Activated naive CD8-positive, alpha-beta T cell treated with anti-CD3 and anti-CD28 coated beads, Interleukin-2, amount 50 U/mL, for 24 hours (primary cell): ENCODE data around the gene DNAJB12.
"Not testable (repeated sequence)": the region's sequence is repeated elsewhere in the genome, so short reads cannot be mapped to it uniquely, and the experiment has no call there.

Source experiments
- ATAC-seq: fragments of 150-1000 bp; cut with Tn5 transposase; one replicate; pipeline ENCODE4 v1.10.0; 2021
- DNase-seq: peaks from one replicate; pipeline ENCODE4 v3.0.0; 2021
- H3K27ac Mint-ChIP-seq: one replicate; pipeline ENCODE4 v1.8.0; 2021; ENCODE audit warnings: mild to moderate bottlenecking, mixed read lengths
- H3K27me3 Mint-ChIP-seq: one replicate; pipeline ENCODE4 v1.8.0; 2021; ENCODE audit warnings: mixed read lengths
- H3K36me3 Mint-ChIP-seq: one replicate; pipeline ENCODE4 v1.8.0; 2021; ENCODE audit warnings: low read depth, mixed read lengths
- H3K4me1 Mint-ChIP-seq: one replicate; pipeline ENCODE4 v1.8.0; 2021; ENCODE audit warnings: mixed read lengths
- H3K4me3 Mint-ChIP-seq: one replicate; pipeline ENCODE4 v1.8.0; 2021; ENCODE audit warnings: mild to moderate bottlenecking, moderate library complexity, mixed read lengths
- H3K9me3 Mint-ChIP-seq: one replicate; pipeline ENCODE4 v1.8.0; 2021; ENCODE audit warnings: mixed read lengths

DNAJB12 gene

DNA sequence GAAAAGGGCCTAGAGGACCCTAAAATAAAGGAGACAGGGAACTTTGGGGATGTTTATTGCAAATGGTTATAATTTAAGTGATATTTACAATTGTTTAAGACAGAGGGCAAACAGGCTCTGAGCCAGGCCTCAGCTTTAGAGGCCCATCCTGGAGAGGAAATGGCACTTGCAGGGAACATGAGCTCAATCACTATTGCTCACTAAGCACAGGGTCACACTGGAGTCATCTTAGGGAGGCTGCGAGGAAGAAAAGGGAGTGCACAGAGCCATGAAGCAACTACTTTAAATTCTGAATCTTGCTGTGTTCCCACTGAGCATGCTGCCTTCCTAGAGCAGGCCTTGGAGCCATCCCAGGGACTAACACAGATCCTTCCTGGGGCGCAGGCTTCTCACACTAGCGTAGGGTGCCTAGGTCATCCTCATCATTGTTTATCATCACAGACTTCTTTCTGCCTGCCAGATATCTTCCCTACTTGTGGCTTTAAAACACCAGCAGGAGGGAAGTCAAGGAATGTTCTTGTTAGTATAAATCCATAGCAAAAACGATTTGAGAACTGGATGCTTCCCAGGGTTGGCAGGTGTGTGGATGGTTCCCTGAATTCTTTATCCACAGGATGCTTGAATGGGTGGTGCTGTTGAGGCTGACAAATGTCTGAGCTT, 12.7 kb upstream of the DNAJB12 start:
- Mint-ChIP-seq H3K27me3 (no peaks in the 10 kb centered on the region), H3K4me3 (no peak overlapping the region), H3K36me3 (peaks cover 2% of the 10 kb centered on the region), H3K27ac (peak overlapping the region; percentile 29), H3K9me3 (no peaks in the 10 kb centered on the region), H3K4me1 (peaks cover 23% of the 10 kb centered on the region)
- ATAC-seq (no peak), DNase-seq (no peak)

DNA sequence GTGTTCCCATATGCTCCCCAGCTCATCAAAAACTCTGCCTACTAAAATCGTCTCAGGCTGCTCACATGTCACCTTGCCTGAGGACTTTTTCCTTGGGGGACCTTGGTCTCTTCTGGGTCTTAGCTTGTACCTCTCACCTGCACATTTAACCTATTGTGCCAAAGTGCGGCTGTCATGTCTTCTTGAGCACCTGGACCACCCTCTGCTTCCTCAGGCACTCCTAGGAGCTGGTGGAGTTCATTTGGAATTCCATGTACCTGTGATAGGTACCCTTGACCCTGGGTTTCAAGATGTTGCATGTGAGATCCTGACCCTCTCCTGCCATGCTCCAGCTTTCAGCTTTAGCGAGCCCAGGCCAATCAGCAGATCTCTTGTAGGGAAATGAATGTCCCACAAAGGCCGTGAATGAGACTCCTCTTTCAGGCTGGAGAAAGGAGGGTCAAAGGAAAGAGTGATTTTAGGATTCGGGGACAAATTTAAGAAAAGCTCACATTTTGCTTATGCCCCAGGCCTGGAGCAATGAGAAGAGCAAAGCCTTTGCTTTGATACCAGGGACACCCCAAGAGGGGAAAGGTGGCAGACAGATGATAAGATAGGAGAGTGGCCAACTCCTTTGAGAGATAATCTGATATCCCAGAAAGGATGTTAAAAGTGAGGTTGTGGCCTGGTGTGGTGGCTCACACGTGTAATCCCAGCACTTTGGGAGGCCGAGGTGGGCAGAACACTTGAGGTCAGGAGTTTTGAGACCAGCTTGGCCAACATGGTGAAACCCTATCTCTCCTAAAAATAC, 10.6 kb upstream of the DNAJB12 start:
- no peaks in the 10 kb centered on the region for H3K9me3 Mint-ChIP-seq

DNA sequence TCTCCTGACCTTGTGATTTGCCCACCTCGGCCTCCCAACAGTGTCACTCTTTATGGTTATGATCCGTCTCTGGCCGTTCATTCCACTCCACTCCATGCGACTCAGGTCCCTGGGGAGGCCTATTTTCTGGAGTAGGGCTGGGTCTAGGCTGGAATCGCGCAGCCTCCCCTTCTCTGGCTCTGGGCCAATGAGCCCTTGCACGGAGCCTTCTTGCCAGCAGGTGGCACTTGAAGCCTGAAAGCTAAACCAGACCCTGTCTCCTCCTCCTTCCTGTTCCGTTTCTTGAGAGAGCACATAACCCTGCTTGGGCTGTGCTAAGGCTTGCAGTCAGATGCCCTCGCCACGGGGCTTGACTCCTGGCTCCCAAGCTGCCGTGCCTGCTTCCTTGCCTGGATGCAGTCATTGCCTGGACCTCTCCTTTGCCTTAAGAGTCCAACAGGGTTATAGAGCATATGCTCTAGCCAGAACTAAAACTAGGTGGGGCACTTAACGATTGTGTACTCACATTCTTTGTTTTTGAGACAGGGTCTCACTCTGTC, 9.6 kb upstream of the DNAJB12 start:
- Mint-ChIP-seq H3K4me3 (no peak overlapping the region), H3K9me3 (no peaks in the 10 kb centered on the region), H3K27me3 (no peaks in the 10 kb centered on the region), H3K4me1 (peaks cover 13% of the 10 kb centered on the region), H3K36me3 (peaks cover 2% of the 10 kb centered on the region), H3K27ac (peak overlapping the region; percentile 19)
- peak; percentile 97 for ATAC-seq
- DNase-seq = peak; percentile 85

More for the DNA sequence above, 10.6 kb upstream of the DNAJB12 start:
- Mint-ChIP-seq H3K36me3 (peaks cover 2% of the 10 kb centered on the region), H3K27ac (no peak overlapping the region), H3K27me3 (no peaks in the 10 kb centered on the region), H3K4me3 (no peak overlapping the region), H3K4me1 (peaks cover 18% of the 10 kb centered on the region)
- ATAC-seq = no peak
- DNase-seq = no peak

DNA sequence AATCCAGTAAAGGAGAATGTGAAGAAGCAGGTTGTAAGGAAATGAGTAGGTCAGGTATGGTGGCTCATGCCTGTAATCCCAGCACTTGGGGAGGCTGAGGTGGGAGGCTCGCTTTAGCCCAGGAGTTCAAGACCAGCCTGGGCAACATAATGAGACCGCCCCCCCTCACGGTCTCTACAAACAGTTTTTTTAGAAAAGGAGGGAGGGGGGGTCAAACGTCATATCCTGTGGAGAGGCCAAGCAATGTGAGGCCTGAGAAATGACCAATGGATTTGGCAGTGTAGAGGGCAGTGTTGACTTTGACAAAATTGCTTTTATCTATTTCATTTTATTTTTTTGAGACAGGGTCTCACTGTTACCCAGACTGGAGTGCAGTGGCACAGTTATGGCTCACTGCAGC, 2.3 kb upstream of the DNAJB12 start:
- Mint-ChIP-seq H3K4me1 (peaks cover 27% of the 10 kb centered on the region), H3K36me3 (peaks cover 6% of the 10 kb centered on the region), H3K9me3 (no peaks in the 10 kb centered on the region), H3K4me3 (no peak overlapping the region), H3K27ac (no peak overlapping the region), H3K27me3 (peaks cover 2% of the 10 kb centered on the region)
- ATAC-seq = no peak
- no peak for DNase-seq

DNA sequence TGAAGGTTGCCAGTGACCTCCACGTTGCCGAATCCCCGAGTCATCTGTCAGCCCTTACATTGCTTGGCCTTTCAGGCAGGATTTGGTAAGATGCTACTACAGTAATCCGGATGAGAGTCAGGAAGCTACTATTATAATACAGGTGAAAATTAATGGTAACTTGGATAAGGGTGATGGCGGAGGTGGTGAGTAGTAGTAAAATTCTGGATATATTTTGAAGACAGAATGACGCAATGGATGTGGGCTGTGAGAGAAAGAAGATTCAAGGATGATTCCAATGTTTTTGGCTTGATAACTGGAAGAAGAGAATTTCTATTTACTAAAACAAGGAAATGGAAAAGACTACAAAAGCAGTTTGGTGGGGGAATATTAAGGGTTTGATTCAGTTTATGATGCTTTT, 1.4 kb upstream of the DNAJB12 start:
- Mint-ChIP-seq H3K36me3 (peaks cover 6% of the 10 kb centered on the region), H3K4me3 (no peak overlapping the region), H3K27ac (no peak overlapping the region), H3K9me3 (no peaks in the 10 kb centered on the region), H3K4me1 (peaks cover 32% of the 10 kb centered on the region), H3K27me3 (peaks cover 2% of the 10 kb centered on the region)
- no peak for DNase-seq
- no peak for ATAC-seq

DNA sequence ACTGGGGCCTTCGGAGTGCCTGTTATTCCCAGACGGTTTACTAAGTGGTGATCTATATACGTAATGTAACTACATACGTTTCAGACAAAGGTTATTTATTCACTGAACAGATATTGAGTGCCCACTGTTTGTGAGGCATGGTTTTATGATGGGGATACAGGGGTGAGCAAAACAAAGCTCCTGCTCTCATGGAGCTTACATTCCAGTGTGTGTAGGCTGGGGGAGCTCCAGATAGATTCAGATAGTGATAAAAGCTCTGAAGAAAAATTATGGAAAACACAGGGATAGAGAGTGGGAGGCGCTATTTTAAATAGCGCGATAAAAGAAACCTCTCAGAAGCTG, 466 bp upstream of the DNAJB12 start:
- Mint-ChIP-seq H3K4me3 (peak overlapping the region; percentile 96), H3K27ac (peak overlapping the region; percentile 97), H3K9me3 (no peaks in the 10 kb centered on the region), H3K27me3 (peaks cover 2% of the 10 kb centered on the region), H3K4me1 (peaks cover 33% of the 10 kb centered on the region), H3K36me3 (peaks cover 6% of the 10 kb centered on the region)
- DNase-seq (no peak), ATAC-seq (peak; percentile 5)

DNA sequence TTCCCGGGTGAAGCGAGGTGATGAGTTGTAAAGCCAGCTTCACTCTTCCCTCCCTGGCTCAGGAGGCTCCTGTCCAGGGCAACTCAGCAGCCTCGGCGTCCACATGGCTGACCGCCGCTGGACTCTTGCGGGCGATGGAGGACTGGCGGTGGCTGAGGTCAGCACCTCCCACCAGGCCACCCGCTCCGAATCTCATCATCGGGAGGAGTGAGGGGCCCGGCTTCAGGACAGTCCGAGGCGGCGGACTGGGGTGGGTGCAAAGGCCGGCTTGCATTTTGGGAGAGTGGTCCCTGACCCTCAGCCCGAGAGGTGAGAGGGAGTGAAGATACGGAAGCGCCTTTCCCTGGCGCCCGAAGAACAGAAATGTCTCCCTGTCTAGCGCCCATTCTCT, 759 bp downstream of the DNAJB12 start:
- no peaks in the 10 kb centered on the region for H3K9me3 Mint-ChIP-seq
- peaks cover 2% of the 10 kb centered on the region for H3K27me3 Mint-ChIP-seq
- peaks cover 36% of the 10 kb centered on the region for H3K4me1 Mint-ChIP-seq
- peak overlapping the region; percentile 97 for H3K27ac Mint-ChIP-seq
- DNase-seq = no peak
- H3K4me3 Mint-ChIP-seq = peak overlapping the region; percentile 96
- ATAC-seq = no peak
- peaks cover 16% of the 10 kb centered on the region for H3K36me3 Mint-ChIP-seq

DNA sequence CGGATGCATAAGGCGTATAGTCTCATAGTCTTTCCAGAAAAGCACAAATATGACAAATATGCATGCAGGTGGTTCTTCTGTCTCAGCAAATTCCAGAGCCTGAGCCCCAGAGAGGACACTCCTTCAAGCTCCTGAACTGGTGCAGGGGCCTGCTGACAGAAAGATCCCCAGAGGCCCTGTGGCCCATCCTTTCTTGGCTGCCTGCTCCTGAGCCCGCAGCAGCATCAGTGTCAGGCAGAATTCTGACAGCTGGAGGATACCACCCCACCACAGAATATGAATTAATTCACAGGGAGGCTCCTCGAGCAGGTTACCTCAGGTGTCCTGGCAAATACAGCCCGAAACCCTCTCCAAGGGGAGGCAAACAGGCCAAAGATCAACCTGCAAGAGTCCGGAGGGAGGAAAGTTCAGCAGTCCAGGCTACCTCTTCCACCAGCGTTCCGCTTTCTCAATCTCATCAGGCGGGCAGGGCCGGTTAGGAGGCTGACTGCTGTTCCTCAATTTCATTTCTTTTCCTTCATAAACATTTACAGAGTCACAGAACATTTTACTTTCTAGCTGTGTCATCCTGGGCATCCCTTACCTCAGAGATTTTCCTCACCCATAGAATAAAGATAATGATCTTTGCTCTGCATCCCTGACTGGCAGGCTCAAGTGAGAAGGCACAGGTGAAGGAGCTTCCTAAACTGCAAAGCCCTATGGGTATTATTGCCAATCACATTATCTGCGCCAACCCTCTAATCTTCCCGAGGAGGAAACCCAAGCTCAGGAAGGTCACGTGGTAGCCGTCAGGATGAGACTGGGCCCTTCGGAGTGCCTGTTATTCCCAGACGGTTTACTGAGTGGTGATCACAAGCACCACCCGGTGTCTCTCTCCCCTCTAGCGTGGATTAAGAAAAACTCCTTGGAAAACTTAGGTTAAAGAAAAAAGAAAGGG, 1.4 kb downstream of the DNAJB12 start:
- H3K9me3 Mint-ChIP-seq = no peaks in the 10 kb centered on the region
- peaks cover 2% of the 10 kb centered on the region for H3K27me3 Mint-ChIP-seq
- H3K36me3 Mint-ChIP-seq = peaks cover 17% of the 10 kb centered on the region
- DNase-seq (no peak), ATAC-seq (no peak)
- H3K4me1 Mint-ChIP-seq = peaks cover 36% of the 10 kb centered on the region
- peak overlapping the region; percentile 96 for H3K4me3 Mint-ChIP-seq
- peak overlapping the region; percentile 97 for H3K27ac Mint-ChIP-seq

DNA sequence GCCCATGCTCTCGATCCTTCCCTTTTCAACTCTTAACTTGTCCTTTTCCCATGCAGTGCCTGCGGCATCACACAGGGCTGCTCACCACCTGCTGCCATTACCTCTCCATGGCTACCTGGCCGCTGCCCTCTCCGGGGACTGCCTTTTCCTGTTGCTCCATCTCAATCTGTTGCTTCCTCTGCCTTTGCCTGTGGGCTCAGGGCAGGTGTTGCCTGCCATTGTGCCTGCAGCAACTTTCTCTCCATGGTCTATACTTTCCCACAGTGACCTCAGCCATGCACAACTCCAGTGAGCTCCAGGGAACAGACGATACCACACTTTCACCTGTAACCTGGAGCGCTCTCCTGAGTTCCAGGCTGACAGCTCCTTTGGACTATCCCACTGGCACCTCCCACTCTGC, 3.2 kb downstream of the DNAJB12 start:
- ATAC-seq = no peak
- Mint-ChIP-seq H3K4me1 (peaks cover 37% of the 10 kb centered on the region), H3K27ac (no peak overlapping the region), H3K4me3 (no peak overlapping the region), H3K9me3 (no peaks in the 10 kb centered on the region), H3K36me3 (peaks cover 17% of the 10 kb centered on the region), H3K27me3 (peaks cover 2% of the 10 kb centered on the region)
- no peak for DNase-seq

DNA sequence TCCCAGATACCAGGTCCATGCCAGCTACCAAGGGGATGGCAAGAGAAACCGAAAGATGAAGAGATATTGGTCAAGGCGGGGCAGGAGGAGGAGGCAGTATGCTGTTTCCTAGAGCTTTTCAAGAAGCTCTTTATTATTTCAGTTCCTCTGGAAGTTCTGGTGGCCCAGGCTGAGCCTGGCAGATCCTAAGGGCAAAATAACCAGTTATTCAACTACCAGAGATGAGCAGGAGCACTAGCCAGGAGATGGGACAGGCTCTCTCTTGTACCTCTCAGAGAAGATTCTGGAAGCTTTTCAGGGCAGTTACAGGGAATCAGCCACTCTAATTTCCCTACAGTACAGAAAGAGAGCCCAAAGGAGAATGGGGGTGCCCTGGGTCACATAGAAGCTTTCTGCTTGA, 5.3 kb downstream of the DNAJB12 start:
- ATAC-seq (no peak), DNase-seq (no peak)
- H3K4me3 Mint-ChIP-seq = no peak overlapping the region
- H3K27ac Mint-ChIP-seq = no peak overlapping the region
- H3K9me3 Mint-ChIP-seq = no peaks in the 10 kb centered on the region
- peaks cover 39% of the 10 kb centered on the region for H3K4me1 Mint-ChIP-seq
- H3K27me3 Mint-ChIP-seq = peaks cover under 1% of the 10 kb centered on the region
- H3K36me3 Mint-ChIP-seq = peaks cover 15% of the 10 kb centered on the region

DNA sequence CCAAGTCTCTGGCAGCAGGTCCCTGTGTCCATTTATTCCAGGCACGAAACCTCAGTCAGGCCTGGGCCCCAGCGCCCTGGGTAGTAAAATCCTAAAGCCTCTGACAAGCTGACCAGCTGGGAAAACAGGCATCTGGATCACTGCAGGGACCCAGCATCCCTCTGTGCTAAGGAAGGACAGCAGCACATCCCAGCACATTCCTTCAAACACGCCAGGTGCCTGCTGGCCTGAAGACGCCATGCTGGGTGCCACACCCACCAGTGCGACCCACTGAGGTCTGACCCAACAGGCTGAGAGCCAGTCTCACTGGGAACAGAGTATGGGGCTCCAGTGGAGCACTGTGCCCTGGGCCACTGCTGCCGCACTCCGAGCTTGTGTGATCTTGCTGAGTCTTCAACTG, 6.4 kb downstream of the DNAJB12 start:
- Mint-ChIP-seq H3K36me3 (peaks cover 13% of the 10 kb centered on the region), H3K27ac (no peak overlapping the region), H3K4me3 (no peak overlapping the region), H3K9me3 (no peaks in the 10 kb centered on the region), H3K4me1 (peaks cover 37% of the 10 kb centered on the region), H3K27me3 (no peaks in the 10 kb centered on the region)
- no peak for DNase-seq
- ATAC-seq = no peak

DNA sequence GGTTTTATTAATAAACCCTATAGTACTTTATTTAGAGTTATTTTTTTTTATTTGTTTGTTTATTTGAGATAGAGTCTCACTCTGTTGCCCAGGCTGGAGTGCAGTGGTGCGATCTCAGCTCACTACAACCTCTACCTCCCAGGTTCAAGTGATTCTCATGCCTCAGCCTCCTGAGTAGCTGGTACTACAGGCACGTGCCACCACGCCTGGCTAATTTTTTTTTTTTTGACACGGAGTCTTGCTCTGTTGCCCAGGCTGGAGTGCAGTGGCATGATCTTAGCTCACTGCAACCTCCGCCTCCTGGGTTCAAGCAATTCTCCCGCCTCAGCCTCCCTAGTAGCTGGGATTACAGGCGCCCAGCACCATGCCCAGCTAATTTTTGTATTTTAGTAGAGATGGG, 8.6 kb downstream of the DNAJB12 start:
- not testable (repeated sequence) for H3K4me3 Mint-ChIP-seq, H3K27me3 Mint-ChIP-seq, DNase-seq, H3K9me3 Mint-ChIP-seq, ATAC-seq, H3K27ac Mint-ChIP-seq
- Mint-ChIP-seq H3K36me3 (peaks cover 19% of the 10 kb centered on the region), H3K4me1 (peaks cover 23% of the 10 kb centered on the region)

DNA sequence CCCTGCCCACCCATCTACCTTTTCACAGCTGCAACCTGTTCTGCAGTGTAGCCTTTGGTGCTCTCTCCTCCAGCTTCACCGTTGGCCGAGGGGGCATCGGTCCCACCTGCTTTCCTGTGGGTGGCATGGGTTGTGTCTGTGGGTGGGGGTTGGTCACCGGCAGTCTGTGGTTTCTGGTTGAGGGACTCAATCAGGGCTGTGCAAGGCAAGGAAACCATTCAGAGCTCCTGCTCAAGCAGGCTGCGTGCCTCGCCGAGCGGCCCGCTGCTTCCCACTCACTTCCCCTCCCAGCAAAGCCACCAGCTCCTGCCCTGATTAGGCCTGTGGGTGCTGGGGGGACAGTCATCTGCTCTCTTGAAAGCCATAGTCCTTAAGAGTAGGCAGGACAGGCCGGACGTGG, 9.8 kb downstream of the DNAJB12 start:
- Mint-ChIP-seq H3K4me1 (peaks cover 33% of the 10 kb centered on the region), H3K36me3 (peaks cover 25% of the 10 kb centered on the region), H3K9me3 (no peaks in the 10 kb centered on the region), H3K27me3 (no peaks in the 10 kb centered on the region), H3K27ac (no peak overlapping the region), H3K4me3 (no peak overlapping the region)
- DNase-seq = no peak
- peak; percentile 66 for ATAC-seq

DNA sequence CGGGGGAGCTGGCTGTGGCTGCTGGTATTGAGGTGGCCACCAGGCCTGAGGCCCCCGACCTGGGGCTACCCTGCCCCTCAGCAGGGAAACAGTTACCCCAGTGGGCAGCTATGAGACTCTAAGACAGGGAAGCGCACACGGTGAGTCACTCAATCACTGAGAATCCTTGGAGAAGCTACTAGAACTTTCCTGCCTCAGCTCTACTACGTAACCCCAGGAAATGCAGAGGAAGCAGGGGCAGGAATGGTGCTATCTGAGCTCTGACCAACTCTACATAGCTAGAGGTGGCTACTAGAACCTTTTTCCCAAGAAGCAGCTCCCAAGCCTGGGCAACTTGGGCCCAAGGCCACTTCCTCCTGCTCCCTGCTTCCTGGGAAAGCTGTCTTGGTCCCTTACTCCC, 11.8 kb downstream of the DNAJB12 start:
- Mint-ChIP-seq H3K36me3 (peaks cover 18% of the 10 kb centered on the region), H3K4me3 (no peak overlapping the region), H3K27me3 (no peaks in the 10 kb centered on the region), H3K4me1 (peaks cover 31% of the 10 kb centered on the region), H3K27ac (no peak overlapping the region), H3K9me3 (no peaks in the 10 kb centered on the region)
- ATAC-seq (no peak), DNase-seq (no peak)
